Stimulated activated CD4-positive, alpha-beta T cell treated with anti-CD3 and anti-CD28 coated beads, Interleukin-15, amount 100 ng/mL, for 1 hour (primary cell): Measurements from ENCODE around the gene PACS1.
"Not testable (repeated sequence)": the region's sequence is repeated elsewhere in the genome, so short reads cannot be mapped to it uniquely, and the experiment has no call there.

Experiments
- DNase-seq, 2 donors: peaks; one replicate each; pipeline ENCODE4 v3.0.0-alpha.2; 2020; ENCODE audit warnings: low read depth in 1 of 2, low spot score in 1 of 2

PACS1 gene

GRCh38 chr11:66106786-66107599 is 36.9 kb downstream of the PACS1 start:
- DNase-seq = no peak

GRCh38 chr11:66107600-66108510 is 37.8 kb downstream of the PACS1 start:
- DNase-seq = no peak

GRCh38 chr11:66109294-66109693 is 39.2 kb downstream of the PACS1 start:
- no peak for DNase-seq

GRCh38 chr11:66111158-66111557 is 41.1 kb downstream of the PACS1 start:
- DNase-seq = no peak

- no peak for DNase-seq
Observed at GRCh38 chr11:66112041-66112491, 42.0 kb downstream of the PACS1 start.

- no peak for DNase-seq
Observed at GRCh38 chr11:66112601-66113499, 42.8 kb downstream of the PACS1 start.

- DNase-seq = not testable (repeated sequence)
Observed at GRCh38 chr11:66114957-66115356, 44.9 kb downstream of the PACS1 start.

GRCh38 chr11:66115638-66116301 is 45.7 kb downstream of the PACS1 start:
- DNase-seq = no peak

- no peak for DNase-seq
Observed at GRCh38 chr11:66116576-66117361, 46.7 kb downstream of the PACS1 start.

GRCh38 chr11:66118847-66119246 is 48.8 kb downstream of the PACS1 start:
- DNase-seq = no peak

GRCh38 chr11:66119348-66120133 is 49.5 kb downstream of the PACS1 start:
- no peak for DNase-seq

GRCh38 chr11:66121466-66121865 is 51.4 kb downstream of the PACS1 start:
- no peak for DNase-seq

GRCh38 chr11:66123902-66124301 is 53.8 kb downstream of the PACS1 start:
- no peak for DNase-seq

GRCh38 chr11:66124564-66124963 is 54.5 kb downstream of the PACS1 start:
- no peak for DNase-seq

- DNase-seq = no peak
Observed at GRCh38 chr11:66126064-66126463, 56.0 kb downstream of the PACS1 start.

- DNase-seq = peak; percentile 18 to 21
Observed at GRCh38 chr11:66126808-66127555, 56.9 kb downstream of the PACS1 start.

GRCh38 chr11:66130978-66131377 is 60.9 kb downstream of the PACS1 start:
- DNase-seq = no peak
